Transverse colon (tissue), 4 donors: ENCODE data around the gene UBE2Q2. TPM values are rescaled to one million over a fixed set of nuclear protein-coding genes. Genes with fewer than 3 reads are reported as not detected.

Experiments used
- DNase-seq: peaks from one replicate; pipeline ENCODE4 v3.0.0-alpha.2; 2019
- H3K27ac ChIP-seq, 4 donors: fragments of 200-600 bp; sonication (generic); 2 replicates each; pipeline ENCODE4 v1.5.1; 2016 to 2018; ENCODE audit warnings: inconsistent platforms in 4 of 4
- H3K27me3 ChIP-seq: fragments of 200-600 bp; sonication (generic); 2 replicates; pipeline ENCODE4 v1.5.1; 2017; ENCODE audit warnings: inconsistent platforms
- H3K36me3 ChIP-seq, 4 donors: fragments of 200-600 bp; sonication (generic); 2 replicates each; pipeline ENCODE4 v1.5.1; 2017 to 2019; ENCODE audit warnings: inconsistent platforms in 4 of 4
- H3K4me1 ChIP-seq, 4 donors: fragments of 200-600 bp; sonication (generic); 2 replicates each; pipeline ENCODE4 v1.5.1; 2017 to 2020; ENCODE audit warnings: inconsistent platforms in 4 of 4
- H3K4me3 ChIP-seq, 4 donors: fragments of 200-600 bp; sonication (generic); 1 replicate in 1 of 4; 2 replicates in 3 of 4; pipeline versions ENCODE4 v1.5.1 to v1.6.1; 2017 to 2019; ENCODE audit warnings: inconsistent platforms in 4 of 4
- H3K9me3 ChIP-seq, 2 donors: fragments of 200-600 bp; sonication (generic); 2 replicates each; pipeline ENCODE4 v1.5.1; 2017 to 2019; ENCODE audit warnings: inconsistent platforms in 2 of 2
- EP300 ChIP-seq: sonication (generic); formaldehyde crosslinking; IDR thresholded peaks from one replicate; pipeline ENCODE4 v1.6.1; 2017; ENCODE audit warnings: antibody characterized with exemption, low read depth
- POLR2A ChIP-seq: fragments of 450-650 bp; IDR thresholded peaks from one replicate; pipeline ENCODE4 v1.6.1; 2016; ENCODE audit warnings: antibody characterized with exemption, mild to moderate bottlenecking, moderate library complexity
- POLR2AphosphoS5 ChIP-seq, 3 donors: sonication (generic); formaldehyde crosslinking; IDR thresholded peaks; one replicate each; pipeline ENCODE4 v1.6.1; 2016; ENCODE audit warnings: antibody characterized with exemption in 3 of 3
- WGBS, 2 donors: methylation state at CpG; one replicate each; pipeline ENCODE4 v1.1.5; 2018; ENCODE audit warnings: low coverage in 1 of 2; 5-methylcytosine and 5-hydroxymethylcytosine counted together
- in situ Hi-C, 4 donors: fragments of 200-750 bp; cut with MboI; loops; one replicate each; pipeline versions ENCODE4 v1.15.0 to v1.15.1; 2017; ENCODE audit warnings: low sequenced_read_pairs in 3 of 4, low pct_ligation_motif_present in 1 of 4, low pct_unique_long_range_greater_than_20kb in 1 of 4
- intact Hi-C: fragments of 100-400 bp; cut with DNase I; formaldehyde crosslinking; loops from one replicate; pipeline ENCODE4 v1.15.1; 2023; ENCODE audit warnings: low total_unique reads
- total RNA-seq, 4 donors: library from RNA; depleted of rRNA; stranded (reverse); fragments of >200 nt; gene quantifications; one replicate each; pipeline ENCODE4 v1.1.0, GENCODE V29; 2016
- TF ChIP-seq, protein P1 (sequence below), 5 experiments: fragments of 200-600 bp in 3 of 5; fragments of 450-650 bp in 2 of 5; sonication (generic) in 3 of 5; IDR thresholded peaks; 1 replicate in 2 of 5; 2 replicates in 3 of 5; pipeline ENCODE4 v1.5.1; 2016 to 2017; ENCODE audit warnings: antibody characterized with exemption in 5 of 5, inconsistent platforms in 3 of 5, mild to moderate bottlenecking in 2 of 5, moderate library complexity in 1 of 5

Gene UBE2Q2
- total RNA-seq, 4 donors from 2014 or later, result 21.2 to 53.7 (median 26.9) TPM

DNA sequence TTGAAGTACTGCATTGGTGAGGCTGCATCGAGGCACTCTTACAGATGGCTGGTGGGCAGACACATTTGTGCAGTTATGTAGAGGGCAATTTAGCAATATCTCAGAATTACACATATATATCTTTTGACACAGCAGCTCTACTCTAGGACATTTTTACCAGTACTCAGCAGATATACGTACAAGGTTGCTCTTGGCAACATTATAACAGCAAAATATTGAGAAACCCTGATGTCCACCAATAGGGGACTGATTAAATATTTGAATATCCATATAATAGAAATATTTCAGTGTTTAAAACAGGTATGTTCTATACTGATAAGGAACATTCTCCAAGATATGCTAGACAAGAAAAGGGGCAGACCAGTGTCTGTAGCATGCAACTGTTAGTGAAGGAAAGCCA lies 52.5 kb downstream of the UBE2Q2 start:
- H3K9me3 ChIP-seq, result no peaks in the 10 kb centered on the region
- H3K36me3 ChIP-seq, result no peaks in the 10 kb centered on the region
- no peak for DNase-seq
- intact Hi-C loops, result no loop called here
- H3K27me3 ChIP-seq, result no peaks in the 10 kb centered on the region
- no peak for TF ChIP-seq POLR2A
- no peak for TF ChIP-seq EP300
- TF ChIP-seq, protein P1, sequence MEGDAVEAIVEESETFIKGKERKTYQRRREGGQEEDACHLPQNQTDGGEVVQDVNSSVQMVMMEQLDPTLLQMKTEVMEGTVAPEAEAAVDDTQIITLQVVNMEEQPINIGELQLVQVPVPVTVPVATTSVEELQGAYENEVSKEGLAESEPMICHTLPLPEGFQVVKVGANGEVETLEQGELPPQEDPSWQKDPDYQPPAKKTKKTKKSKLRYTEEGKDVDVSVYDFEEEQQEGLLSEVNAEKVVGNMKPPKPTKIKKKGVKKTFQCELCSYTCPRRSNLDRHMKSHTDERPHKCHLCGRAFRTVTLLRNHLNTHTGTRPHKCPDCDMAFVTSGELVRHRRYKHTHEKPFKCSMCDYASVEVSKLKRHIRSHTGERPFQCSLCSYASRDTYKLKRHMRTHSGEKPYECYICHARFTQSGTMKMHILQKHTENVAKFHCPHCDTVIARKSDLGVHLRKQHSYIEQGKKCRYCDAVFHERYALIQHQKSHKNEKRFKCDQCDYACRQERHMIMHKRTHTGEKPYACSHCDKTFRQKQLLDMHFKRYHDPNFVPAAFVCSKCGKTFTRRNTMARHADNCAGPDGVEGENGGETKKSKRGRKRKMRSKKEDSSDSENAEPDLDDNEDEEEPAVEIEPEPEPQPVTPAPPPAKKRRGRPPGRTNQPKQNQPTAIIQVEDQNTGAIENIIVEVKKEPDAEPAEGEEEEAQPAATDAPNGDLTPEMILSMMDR (IDR thresholded peaks at IDR 0.05), result no peak
- no peak for TF ChIP-seq POLR2AphosphoS5 (IDR thresholded peaks at IDR 0.05)
- 89% methylated on average over 2 of the region's 2 CpGs; no CpG with 5 or more reads in 1 of the 2 donors for whole genome bisulfite sequencing, 2 donors
- no peak overlapping the region for H3K4me3 ChIP-seq
- no peaks in the 10 kb centered on the region for H3K4me1 ChIP-seq
- H3K27ac ChIP-seq, result no peak overlapping the region
- in situ Hi-C loops, result no loop called here

DNA sequence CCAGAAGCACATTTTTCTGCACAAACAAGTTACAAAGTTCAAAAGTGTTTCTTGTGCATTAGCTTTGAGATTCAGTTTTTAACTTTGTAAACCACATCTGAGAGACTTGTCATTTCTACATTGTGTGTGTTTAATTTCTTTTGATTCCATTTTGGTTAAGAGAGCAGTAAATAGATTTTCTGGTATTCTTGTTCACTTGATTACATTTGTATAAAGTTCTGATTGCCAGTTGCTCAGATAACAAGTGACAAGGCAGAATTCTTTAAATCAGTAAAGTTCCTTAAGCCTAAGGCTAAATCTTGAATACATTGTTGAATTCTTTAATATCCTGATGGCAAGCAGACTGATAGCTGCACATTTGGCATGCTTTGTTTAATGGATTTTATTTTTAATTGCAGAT lies 57.3 kb downstream of the UBE2Q2 start:
- H3K27ac ChIP-seq, result no peak overlapping the region
- no peaks in the 10 kb centered on the region for H3K27me3 ChIP-seq
- H3K4me1 ChIP-seq, result peaks cover 0 to 18% (median 5%) of the 10 kb centered on the region in 4 donors
- no peaks in the 10 kb centered on the region for H3K9me3 ChIP-seq
- H3K36me3 ChIP-seq, result no peaks in the 10 kb centered on the region
- intact Hi-C loops (no loop called here), in situ Hi-C loops (no loop called here)
- H3K4me3 ChIP-seq, result no peak overlapping the region
- no peak for DNase-seq
- no peak for TF ChIP-seq EP300
- TF ChIP-seq, protein P1 (IDR thresholded peaks at IDR 0.05), result no peak
- TF ChIP-seq POLR2A, result no peak
- TF ChIP-seq POLR2AphosphoS5 (IDR thresholded peaks at IDR 0.05), result no peak

DNA sequence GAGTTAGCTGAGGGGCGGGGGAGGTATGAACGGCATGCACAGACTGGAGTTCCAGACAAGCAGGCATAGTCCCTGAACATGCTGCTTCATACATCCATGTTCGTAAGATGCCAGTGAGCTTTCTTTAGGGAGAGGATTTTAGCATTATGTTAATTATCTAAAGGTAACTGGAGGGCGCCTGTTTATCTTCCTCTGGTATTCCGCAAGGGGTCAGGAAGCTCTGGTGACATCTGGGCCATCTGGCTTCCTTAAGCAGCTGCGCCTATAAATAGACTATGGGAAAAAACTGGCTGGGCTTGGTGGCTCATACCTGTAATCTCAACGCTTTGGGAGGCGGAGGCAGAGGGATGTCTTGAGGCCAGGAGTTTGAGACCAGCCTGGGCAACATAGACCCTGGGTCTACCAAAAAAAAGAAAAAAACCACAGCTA lies 58.9 kb downstream of the UBE2Q2 start:
- Histone ChIP-seq H3K27ac (no peak overlapping the region), H3K4me3 (no peak overlapping the region), H3K27me3 (no peaks in the 10 kb centered on the region), H3K9me3 (no peaks in the 10 kb centered on the region), H3K4me1 (peaks cover 0 to 18% (median 5%) of the 10 kb centered on the region in 4 donors), H3K36me3 (no peaks in the 10 kb centered on the region)
- 62 to 88% methylated on average over 2 to 8 of the region's 8 CpGs for WGBS, 2 donors
- TF ChIP-seq EP300 (no peak), POLR2AphosphoS5 (IDR thresholded peaks at IDR 0.05) (no peak), POLR2A (no peak)
- TF ChIP-seq, protein P1 (IDR thresholded peaks at IDR 0.05), result no peak
- no peak for DNase-seq
- in situ Hi-C loops, result no loop called here
- intact Hi-C loops, result no loop called here

DNA sequence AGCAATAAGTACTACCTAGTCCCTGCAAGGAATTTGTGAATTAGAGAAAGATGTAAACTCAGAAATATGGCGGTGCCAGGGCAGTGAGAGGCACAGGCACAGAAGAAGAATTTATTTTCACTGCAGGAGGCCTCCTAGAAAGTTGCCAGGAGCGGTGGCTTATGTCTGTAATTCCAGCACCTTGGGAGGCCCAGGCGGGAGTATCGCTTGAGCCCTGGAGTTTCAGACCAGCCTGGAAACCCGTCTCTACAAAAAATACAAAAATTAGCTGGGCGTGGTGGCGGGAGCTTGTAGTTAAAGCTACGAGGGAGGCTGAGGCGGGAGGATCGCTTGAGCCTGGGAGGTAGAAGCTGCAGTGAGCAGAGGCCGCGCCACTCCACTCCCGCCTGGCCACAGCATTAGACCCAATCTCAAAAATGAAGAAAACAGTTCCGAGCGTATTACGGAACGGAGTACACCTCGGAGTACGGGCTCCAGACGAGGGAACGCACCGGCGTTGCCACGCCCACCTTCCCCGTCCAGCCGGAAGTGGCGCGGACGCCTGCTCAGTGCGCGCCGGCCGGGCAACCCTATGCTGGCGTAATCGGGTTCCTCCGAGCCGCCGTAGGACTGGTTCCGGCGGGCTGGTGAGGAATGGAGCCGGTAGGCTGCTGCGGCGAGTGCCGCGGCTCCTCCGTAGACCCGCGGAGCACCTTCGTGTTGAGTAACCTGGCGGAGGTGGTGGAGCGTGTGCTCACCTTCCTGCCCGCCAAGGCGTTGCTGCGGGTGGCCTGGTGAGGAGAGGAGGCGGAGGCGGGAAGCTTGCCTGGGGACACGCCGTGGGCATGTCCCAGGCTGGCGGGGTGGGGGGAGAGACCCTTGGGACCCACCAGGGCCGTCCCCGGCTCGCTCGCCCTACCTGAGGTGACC lies 60.3 kb downstream of the UBE2Q2 start, which contains the start of gene FBXO22:
Gene FBXO22, plus strand, starts transcription at position 548 of the 909 bp plus-strand sequence. Its CDS starts 86 bp downstream, at position 634.
- intact Hi-C loops (no loop called here), in situ Hi-C loops (no loop called here)
- Histone ChIP-seq H3K4me1 (peaks cover 0 to 18% (median 5%) of the 10 kb centered on the region in 4 donors), H3K4me3 (peak within 1 kb of the TSS; percentile 48 to 92 (median 84)), H3K36me3 (no peaks in the 10 kb centered on the region), H3K27ac (peak within 1 kb of the TSS; percentile 88 to 92 (median 89)), H3K27me3 (no peaks in the 10 kb centered on the region), H3K9me3 (no peaks in the 10 kb centered on the region)
- TF ChIP-seq EP300, result no peak
- peak; percentile 82 for TF ChIP-seq POLR2A
- peak; percentile 89 to 95 (median 90) for TF ChIP-seq POLR2AphosphoS5 (IDR thresholded peaks at IDR 0.05)
- TF ChIP-seq, protein P1 (IDR thresholded peaks at IDR 0.05), result no peak
- peak; percentile 94 for DNase-seq
- WGBS, 2 donors, result 1 to 8% methylated on average over 5 to 49 of the region's 63 CpGs
